ENCODE measurements around the gene SMNDC1.

Gene SMNDC1

DNA sequence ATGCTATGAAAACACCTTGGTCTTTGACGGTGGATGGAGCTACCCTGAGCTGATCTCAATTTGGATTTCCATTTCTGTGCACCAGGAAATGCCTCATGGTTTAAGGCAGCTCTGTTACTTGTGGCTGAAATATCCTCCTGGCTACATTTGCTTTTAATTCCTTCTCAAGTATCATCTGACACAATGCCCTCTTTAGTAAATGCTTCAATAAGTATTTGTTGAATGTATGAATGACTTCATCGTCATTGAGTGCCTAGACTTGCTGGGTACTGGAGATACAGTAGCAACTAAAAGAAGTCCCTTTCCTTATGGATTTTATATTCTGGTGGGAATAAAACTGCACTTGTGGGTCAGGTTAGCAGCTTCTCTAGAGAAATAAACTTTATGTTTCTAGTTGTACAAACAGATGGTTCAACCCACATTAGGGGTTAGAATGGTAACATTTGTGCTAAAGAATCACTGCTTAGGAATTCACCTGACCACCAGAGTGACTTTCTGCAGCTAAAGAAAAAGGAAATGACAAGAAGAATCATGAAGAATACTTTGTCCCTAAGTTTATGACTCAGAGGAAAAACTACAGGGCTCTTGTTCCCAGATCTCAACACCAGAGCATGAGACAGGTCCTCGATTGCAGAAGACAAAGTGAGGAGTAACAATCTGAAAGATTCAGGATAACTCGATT, 21.8 kb upstream of the SMNDC1 start:
- DNase-seq, result no peak

DNA sequence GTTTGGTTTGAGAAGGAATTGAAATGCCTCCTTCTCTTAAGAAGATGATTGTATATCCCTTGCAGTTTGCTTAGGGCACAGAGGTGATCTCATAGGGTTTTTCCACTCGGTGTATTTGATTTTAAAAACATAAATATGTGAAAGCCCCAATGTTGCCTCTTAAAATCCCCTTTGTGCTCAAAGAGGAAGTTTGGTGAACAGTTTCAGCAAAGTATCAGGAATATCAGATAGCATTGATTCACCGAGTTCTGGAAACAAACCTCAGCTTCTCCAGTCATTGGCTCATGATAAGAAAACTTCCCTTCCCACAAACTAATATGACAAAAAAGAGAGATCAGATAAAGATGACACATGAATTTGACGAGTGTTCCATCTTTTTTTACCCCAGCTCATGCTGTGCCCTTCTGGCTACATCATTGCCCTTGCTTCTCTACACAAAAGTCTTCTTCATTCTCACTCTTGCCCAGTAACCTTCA, 20.1 kb upstream of the SMNDC1 start:
- no peak for DNase-seq

DNA sequence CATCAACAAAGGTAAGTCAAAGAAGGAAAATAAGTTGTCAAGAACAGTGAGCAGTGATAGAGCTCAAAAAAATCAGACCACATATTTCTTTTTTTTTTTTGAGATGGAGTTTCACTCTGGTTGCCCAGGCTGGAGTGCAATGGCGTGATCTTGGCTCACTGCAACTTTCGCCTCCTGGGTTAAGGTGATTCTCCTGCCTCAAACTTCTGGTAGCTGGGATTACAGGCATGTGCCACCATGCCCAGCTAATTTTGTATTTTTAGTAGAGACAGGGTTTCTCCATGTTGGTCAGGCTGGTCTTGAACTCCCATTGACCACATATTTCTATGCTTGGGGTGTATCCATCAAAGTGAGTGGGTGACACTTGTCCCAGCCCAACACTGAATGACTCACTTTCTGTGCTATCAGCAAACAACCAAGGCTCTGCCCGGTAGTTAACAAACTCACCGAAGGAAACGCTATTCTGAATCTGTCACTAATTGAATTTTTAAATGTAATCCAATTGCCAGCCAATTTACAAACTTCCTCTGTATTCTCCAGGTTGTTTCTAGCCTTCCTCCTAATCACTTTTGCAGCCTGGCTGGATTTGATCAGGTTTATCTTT, 19.6 kb upstream of the SMNDC1 start:
- no peak for DNase-seq

DNA sequence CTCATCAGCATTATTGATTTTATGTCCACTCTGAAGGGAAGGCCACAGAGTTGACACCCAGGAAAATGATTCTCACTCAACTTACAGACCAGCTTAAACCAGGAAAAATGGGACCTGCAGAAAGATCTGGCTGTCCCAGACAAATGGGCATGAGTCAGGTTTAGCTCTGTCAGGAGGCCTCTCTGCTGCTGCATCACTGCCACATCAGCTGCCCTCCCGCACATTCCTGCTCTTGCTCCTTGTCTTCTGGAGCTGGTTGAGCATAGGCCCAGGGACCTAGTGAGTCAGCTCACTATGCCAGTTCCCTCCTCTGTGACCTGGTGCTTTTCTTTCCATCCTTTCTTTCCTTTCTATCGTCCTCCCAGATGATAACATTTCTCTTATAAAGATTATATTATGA, 18.8 kb upstream of the SMNDC1 start:
- DNase-seq, result no peak

DNA sequence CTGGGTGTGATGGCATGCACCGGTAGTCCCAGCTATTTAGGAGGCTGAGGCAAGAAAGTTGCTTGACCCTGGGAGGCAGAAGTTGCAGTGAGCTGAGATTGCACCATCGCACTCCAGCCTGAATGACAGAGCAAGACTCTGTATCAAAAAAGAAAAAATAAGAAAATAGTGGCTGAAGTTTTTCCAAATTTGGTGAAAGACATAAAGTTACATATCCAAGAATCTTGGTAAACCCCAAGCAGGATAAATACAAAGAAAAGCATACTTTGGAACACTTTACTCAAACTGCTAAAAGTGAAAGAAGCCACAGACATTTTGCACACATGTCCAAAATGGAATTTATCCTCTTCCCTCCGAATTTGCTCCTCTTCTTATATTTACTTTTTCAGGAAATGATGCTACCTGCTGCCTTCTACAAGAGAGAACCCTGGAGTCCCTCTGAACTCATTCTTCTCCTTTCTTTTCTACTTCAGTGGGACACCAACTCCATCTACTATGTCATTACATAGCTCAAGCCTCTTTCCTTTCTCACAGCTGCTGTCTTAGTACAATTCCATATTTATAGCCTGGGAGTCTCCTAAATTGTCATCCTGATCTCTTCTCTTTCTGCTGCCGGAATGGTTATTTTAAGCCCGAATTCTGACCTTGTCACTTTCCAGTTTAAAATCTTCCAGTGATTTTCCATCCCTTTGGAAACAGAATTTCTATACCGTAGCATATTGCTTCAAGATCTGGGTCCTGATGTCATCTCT, 17.3 kb upstream of the SMNDC1 start:
- no peak for DNase-seq

DNA sequence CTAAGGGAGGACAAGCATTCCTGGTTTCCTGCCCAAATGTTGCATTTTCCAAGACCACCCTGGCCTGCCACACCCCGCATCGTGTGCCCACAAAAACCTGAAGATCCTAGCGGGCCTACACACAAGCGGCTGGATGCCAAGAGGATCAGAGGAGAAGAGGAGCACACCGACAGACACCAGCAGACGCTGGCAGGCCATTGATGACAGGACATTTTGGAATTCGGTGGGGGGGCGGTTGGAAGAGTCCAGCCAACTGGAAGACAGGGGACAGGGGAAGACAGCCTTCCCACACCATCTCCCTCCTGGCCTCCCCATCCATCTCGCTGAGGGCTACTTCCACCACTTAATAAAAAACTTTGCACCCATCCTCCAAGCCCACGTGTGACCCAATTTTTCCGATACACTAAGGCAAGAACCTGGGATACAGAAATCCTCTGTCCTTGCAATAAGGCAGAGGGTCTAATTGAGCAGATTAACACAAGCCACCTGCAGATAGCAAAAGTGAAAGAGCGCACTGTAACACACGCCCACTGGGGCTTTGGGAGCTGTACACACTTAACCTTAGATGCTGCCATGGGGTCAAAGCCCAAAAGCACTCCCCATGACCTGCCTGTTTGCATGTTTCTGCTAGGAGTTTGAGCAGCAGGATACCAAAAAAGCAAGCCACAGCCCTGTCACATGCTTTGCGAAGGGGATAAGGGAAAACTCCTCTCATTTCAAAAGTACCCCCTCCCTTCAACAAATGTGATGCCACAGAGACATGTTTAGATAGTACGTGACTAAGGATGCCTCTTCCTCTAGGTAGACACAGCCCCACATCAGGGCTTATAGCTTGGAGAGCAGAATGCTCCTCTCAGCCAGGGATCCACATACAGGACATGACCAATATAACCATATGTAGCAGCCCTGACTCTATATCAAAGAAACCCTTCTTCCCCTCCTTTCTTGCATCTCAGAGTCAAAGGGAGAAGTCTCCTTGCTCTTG, 13.4 kb upstream of the SMNDC1 start:
- no peak for DNase-seq

DNA sequence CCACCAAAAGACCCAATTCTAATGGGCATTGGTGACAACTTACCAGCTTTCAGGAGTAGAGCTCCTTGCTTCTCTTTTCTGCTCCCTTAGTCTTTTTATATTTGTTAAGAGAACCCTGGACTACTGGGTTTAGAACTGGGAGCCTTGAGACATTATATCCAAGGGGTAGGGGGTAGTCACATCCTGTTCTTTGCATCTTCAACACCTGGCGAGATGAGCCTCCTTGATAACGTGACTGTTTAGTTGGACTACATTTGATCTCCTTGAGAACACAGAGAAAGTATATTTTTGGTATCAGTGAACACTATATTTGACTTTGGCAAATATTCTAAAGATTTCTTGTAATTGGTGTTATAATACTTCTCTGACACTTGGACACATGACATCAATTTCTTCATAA, 9.0 kb upstream of the SMNDC1 start:
- DNase-seq, result no peak

DNA sequence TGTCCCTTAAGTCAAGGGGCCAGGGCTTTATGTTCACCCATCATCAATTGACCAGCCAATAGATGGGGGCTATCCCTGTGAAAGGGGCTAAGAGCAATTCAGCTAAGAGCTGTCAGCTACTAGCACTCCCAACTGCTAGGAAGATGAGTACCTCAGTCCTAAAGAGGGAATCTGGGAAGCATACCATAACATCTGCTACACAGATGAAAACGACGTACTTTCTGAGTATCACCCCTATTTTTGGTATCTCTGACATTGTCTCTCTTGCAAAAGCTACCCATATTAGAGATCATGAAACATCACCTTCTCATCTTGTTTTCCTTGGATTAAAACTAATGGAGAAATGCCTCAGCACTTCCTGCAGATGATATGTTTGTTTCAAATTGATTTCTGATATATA, 7.5 kb upstream of the SMNDC1 start:
- no peak for DNase-seq

DNA sequence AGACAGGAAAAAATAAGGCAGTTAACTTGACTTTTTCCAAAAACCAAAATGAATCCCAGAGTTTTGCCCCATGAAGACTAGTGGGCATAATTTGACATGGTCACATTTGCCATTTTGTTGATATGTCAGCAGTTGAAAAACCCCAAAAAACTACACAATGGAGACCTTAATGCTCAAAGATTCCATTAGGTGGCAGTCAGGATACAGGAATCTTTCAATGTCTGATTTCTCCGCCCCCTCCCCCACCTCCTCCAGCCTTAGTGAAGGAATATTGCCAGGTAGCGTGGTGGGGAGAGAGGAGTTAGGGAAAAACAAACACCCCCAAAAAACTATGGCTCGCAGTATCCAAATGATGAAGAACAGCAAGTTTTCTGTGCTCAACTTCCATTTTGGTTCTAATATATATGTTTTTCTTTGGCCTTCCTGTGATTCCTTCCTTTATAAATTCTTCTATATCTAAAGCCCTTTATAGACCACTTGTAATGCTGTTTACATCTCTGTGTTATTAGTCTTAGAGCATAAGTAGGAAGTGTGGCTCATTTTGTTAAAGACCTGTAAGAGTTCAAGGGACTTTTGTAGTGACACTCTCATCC, 6.7 kb upstream of the SMNDC1 start:
- DNase-seq, result no peak

DNA sequence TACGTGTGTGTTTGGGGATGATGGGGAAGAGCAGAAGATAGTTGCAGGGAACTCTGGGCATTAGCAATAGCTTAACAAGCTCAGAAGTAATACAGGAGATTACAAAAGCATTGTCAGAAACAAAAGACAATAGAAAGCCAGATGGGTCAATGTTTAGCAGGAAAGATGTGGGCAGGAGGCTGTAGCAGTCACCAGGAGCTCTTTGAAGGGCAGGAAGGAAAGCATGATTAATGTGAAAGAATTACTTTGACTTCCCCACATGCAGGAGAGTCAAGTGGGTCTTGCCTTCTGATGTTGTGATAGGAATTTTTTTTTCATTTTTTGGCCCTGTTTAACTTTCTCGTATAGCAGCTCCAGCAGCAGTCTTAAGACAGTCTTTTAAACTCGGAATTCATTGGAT, 6.0 kb upstream of the SMNDC1 start:
- DNase-seq, result no peak

DNA sequence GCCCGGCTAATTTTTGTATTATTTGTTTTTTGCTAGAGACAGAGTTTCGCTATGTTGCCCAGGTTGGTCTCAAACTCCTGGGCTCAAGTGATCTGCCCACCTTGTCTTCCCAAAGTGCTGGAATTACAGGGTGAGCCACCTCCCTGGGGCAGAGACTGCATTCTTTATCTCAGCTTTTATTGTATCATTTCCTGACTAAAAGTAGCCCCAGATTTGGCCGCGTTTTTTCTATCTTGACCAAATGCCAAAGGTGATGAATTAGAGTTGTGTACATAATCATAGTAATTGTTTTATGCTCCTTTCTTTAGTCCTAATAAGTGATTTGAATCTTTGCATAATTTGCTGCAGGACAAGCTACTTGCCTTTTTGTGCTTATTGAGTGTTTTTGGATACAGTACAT, 3.1 kb upstream of the SMNDC1 start:
- no peak for DNase-seq

DNA sequence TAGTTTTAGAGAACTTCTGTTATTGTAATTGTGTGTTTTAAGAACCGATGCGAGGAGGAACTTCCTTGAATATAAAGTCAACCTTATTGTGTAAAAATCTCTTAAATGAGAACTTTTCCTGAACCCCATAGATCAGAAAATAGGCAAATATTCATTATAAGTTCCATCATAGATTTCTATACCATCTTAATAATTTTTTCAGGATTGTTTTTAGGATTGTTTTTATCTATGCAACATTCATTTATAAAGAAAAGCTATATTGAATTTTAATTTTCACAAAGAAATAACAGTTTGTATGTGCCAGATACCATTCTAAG, 1.7 kb upstream of the SMNDC1 start:
- DNase-seq, result no peak

DNA sequence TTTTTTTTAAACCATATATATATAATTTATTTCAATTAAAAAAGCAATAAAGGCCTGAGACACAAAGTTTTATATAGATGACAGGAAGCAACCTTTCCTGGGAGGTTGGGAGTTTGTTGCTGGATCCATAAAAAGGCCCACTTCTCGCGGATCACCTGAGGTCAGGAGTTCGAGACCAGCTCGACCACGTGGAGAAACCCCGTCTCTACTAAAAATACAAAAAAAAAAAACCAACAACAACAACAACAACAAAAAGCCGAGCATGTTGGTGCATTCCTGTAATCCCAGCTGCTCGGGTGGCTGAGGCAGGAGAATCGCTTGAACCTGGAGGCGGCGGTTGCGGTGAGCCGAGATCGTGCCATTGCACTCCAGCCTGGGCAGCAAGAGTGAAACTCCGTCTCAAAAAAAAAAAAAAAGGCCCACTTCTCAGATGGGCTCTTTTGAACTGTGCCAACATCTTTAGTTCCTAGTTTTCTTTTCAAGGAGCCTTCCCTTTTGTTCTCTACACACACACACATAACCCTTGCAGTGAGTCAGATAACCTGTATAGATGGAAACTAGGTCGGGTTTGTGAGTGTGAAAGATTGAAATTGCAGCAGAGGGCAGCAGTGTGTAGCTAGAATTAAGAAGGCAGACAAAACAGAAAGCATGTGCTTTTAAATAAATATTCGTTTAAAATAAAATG, 1.2 kb upstream of the SMNDC1 start:
- no peak for DNase-seq

DNA sequence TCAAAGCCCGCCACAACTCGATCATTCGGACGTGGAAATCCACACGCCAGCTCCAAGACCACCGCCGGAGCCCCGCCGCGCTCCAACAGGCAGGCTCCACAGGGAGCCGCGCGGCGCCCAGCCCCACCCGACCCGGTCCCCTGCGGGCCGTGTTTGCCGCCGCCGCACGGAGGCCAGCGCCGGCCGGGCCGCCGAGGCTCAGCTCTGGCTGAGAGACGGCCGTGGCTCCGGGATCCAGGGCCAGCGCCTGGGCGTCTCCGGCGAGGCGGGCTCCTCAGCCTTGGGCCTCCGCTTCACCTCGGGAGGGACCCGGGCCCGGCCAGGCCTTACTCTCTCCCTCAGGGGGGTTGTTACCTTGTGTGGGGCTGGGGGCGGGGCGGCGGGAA, 333 bp downstream of the SMNDC1 start:
- no peak for DNase-seq

DNA sequence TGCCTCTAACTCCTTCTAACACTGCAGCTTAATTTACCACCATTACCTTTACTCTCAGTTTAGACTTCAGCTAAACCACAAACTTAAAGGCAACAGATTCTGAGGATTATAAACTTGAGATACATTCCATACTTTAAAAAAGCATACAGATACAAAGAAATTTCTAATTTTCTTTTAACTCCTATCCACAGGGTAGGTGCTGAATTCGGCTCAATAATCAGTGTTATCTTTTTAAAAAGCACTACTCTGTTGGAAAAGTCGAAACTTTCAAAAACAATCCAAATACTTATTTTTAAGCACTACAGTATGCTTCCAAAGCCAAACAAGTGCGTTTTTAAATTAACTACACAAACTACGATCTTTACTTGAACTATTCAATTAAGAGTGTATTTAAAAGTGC, 1.0 kb downstream of the SMNDC1 start:
- no peak for DNase-seq

DNA sequence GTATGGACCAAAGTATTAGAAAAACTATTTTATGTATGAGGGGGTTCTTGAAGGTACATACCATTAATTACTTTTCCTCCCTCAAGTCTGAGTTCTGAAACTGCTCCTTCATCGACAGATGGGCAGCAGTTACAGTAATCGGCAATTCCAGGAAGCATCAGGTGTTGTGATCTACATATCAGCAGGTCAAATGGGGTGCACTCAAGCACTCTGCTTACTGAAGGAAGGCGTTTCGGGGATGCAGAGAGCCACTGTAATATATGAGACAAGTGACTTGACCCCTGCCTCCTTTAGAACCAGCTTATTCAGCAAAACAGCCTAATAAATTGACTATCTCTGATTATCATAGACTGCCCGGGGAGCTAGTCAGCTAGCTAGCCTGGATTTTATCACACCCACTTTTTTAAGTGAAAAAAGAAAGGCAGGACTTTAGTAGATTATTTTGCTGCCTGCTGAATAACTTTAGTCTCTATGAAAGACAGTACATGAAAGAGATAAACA, 4.2 kb downstream of the SMNDC1 start:
- no peak for DNase-seq

DNA sequence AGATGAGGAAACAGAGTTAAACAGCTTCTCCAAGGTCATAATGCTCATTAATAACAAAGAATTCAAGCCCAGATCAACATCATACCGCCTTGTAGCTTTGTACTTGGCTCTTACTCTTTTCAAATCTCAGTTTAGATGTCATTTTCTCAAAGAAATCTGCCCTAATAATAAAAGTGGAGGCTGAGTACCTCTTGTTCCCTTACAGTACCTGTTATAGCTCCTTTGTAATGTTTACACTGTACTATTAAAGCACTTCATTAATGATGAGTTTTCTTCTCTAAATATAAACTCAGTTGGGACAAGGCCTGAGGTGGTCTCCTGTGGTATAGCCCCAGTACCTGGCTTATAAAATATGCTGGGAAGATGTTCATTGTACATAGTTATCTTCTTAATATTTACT, 7.8 kb downstream of the SMNDC1 start:
- DNase-seq, result no peak

DNA sequence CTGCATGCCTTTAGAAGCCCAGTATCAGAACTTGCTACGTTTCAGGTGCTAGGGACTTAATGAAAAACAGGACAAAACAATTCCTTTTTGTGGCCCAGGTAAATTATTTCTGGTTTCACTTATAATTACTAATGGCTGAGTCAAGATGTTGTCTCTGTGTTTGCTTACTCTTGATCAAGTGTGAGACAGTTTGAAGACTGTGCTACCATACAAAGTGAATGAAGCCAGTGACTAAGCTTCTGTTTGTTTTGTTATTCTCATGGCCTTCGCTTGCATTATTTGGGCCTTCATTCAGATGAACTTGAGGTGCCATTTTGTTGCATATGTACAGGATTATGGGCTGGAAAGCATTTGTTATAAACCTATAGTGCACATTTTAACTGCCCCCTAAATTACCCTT, 17.9 kb downstream of the SMNDC1 start:
- no peak for DNase-seq

DNA sequence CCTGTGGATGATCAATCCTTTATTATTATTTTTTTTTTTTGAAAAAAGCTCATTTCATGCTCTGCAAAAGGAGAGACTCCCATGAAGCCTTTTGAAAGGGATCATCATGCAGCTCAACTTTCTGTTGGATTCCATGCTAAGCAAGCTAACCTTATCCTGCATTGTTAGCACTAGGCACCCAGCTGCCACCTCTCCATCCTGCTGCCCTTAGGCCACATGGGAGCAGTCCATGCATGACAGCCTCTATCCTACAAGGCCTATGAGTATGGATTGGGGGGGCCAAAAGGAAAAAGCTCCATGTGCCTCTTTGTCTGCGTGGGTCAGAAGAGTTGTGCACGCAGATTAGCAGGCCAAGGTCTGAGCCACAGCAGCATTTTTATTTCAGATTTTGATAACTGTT, 19.2 kb downstream of the SMNDC1 start:
- DNase-seq, result no peak

DNA sequence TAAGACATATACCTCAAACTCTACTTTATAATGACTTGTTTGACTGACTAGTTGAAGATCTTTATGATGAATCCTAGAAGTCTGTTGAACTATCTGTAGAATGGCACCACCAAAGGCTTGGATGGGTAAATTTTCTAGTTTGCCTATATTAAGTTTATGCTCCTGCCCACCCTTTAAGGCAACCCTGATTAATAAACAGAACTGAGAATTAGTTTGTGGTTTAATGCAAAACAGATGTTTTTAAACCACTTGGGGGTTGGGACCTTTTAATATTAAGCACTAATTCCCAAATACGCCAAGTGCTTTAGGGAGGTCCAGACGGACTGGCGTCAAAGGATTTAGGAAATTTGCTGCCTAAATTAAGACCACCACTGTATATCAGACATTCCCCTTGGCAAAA, 20.5 kb downstream of the SMNDC1 start:
- no peak for DNase-seq

DNA sequence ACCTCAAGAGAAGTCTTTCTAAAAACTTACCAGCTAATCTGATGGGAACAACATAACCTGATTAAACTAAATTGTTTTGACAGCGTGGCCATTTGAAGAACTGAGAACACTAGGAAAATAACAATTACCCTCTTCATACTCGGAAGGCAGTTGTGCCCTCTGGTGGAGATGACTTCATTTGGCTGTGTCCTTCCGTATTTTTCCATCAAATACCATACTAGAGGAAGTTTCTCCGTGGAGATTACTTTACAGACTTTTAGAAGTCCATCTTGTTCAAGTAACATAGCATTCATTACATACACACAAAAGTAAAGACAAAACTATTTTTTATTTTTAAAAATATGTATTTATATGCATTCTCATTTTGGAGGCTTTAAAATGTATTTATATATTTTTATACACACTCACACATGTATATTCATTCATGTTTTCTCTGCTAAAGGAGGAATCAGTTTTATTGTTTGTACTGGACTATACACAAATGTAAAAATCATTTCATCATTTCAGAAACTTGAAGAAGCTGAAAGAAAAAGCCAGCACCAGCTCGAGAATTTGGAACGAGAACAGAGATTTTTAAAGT, 25.2 kb downstream of the SMNDC1 start:
- DNase-seq, result no peak

All from cortex of kidney (tissue), 1 donor.